ENCODE results near the gene MYLK4.

DNA sequence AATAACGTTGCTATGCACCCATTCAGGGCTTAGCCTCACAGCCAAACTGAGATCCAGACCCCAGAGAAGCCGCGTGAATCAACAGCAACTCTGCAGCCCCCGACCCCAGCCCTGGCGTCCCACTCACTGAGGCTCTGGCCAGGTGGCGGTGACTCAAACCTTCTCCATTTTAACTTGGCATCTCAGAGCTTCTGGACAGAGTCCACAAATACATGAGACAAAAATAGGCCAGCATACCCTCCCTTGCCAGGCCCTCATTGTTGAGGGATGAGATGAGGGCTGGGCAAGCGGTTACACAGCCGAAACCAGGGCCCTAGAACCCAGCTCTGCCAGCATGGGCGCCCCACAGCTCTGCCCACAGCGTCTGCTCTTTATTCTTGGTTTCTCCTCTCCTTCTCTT, 118.4 kb downstream of the MYLK4 start:
- TF ChIP-seq YY1 (IDR thresholded peaks at IDR 0.05; ENCODE audit: insufficient read depth, insufficient read length) (no peak), ZNF274 (IDR thresholded peaks at IDR 0.05; ENCODE audit: low read depth, low read length) (no peak)

All from NT2/D1 (cell line).